Ovary (tissue), 9 donors: Measurements from ENCODE around the gene BRIP1. TPM values are rescaled to one million over a fixed set of nuclear protein-coding genes. Genes with fewer than 3 reads are reported as not detected.

Experiments
- DNase-seq, 5 donors: peaks; one replicate each; pipeline ENCODE4 v3.0.0-alpha.2; 2019 to 2020
- H3K27ac ChIP-seq, 2 donors: fragments of 200-600 bp; one replicate each; pipeline versions ENCODE4 v1.5.1 to v1.8.0; 2019 to 2022
- H3K27me3 ChIP-seq: fragments of 200-600 bp; one replicate; pipeline ENCODE4 v1.8.0; 2022
- H3K36me3 ChIP-seq: fragments of 200-600 bp; sonication (generic); one replicate; pipeline ENCODE4 v1.5.1; 2019
- H3K4me1 ChIP-seq: one replicate; pipeline ENCODE4 v1.8.1; 2013; ENCODE audit warnings: mild to moderate bottlenecking, moderate library complexity; ENCODE audit not compliant: insufficient read depth
- H3K4me3 ChIP-seq: fragments of 200-600 bp; sonication (generic); one replicate; pipeline ENCODE4 v1.5.1; 2017
- H3K9me3 ChIP-seq, 2 donors: fragments of 200-600 bp in 1 of 2; sonication (generic) in 1 of 2; one replicate each; pipeline versions ENCODE4 v1.5.1 to v1.8.1; 2013 to 2019; ENCODE audit warnings: mild to moderate bottlenecking in 1 of 2, moderate library complexity in 1 of 2
- CTCF ChIP-seq, 3 donors: fragments of 450-650 bp in 2 of 3; fragments of 200-600 bp in 1 of 3; IDR thresholded peaks; one replicate each; pipeline versions ENCODE4 v1.5.1 to v1.8.0; 2016 to 2022; ENCODE audit warnings: antibody characterized with exemption in 3 of 3, mild to moderate bottlenecking in 1 of 3
- EP300 ChIP-seq: sonication (generic); formaldehyde crosslinking; IDR thresholded peaks from one replicate; pipeline ENCODE4 v1.6.1; 2017; ENCODE audit warnings: antibody characterized with exemption
- POLR2A ChIP-seq: fragments of 450-650 bp; IDR thresholded peaks from one replicate; pipeline ENCODE4 v1.6.1; 2017; ENCODE audit warnings: antibody characterized with exemption, mild to moderate bottlenecking, moderate library complexity
- WGBS, 3 donors: extraction: QIAGEN DNeasy Blood & Tissue Kit in 1 of 3; methylation state at CpG; one replicate each; pipeline versions ENCODE4 v1.1.5 to v1.1.7; 2013 to 2017; 5-methylcytosine and 5-hydroxymethylcytosine counted together
- intact Hi-C, 4 donors: fragments of 100-400 bp; cut with DNase I; formaldehyde crosslinking; loops; one replicate each; pipeline versions ENCODE4 v1.11.0 to v1.15.1; 2022 to 2023
- polyA plus RNA-seq, 2 donors: library from polyadenylated mRNA; stranded (reverse); fragments of 200-250 nt in 1 of 2; fragments of 350-450 nt in 1 of 2; fragmentation: Illumina TruSeq in 1 of 2; extraction: RNeasy Lipid Tissue Mini Kit (QIAGEN cat#74804) in 1 of 2; gene quantifications; one replicate each; pipeline ENCODE4 v1.2.3, GENCODE V29; 2013 to 2014
- total RNA-seq, 7 donors: library from RNA; depleted of rRNA in 2 of 7; stranded (reverse); fragments of >200 nt in 2 of 7; fragmentation: NEBNext Ultra II Directional in 3 of 7; extraction: Animal tissue kit (Norgen Biotek cat#: 25700) in 3 of 7; gene quantifications; one replicate each; pipeline versions ENCODE4 v1.1.0 to v1.2.4, GENCODE V29; 2016 to 2023
- donor health status: DM: no; HTN: no; CAD: no; lungs with moderate emphysema.
- donor health status: DM: no; HTN: no; CAD: no.
- donor health status: Bipolar disorder and iron deficiency.
- donor health status: DM: yes; HTN: yes; CAD: no.
- donor health status: DM: no; HTN: no; CAD: no.
- donor health status: DM: yes; HTN: yes; CAD: no.

Gene BRIP1
- total and polyA plus RNA-seq, 9 donors = 0.11 to 2.3 (median 1.1) TPM

GRCh38 chr17:61846761-61847375 lies 16.5 kb downstream of the BRIP1 start:
- no peaks in the 10 kb centered on the region for H3K9me3 ChIP-seq
- 74 to 80% (median 77%) methylated on average over 3 of the region's 3 CpGs for WGBS, 3 donors
- H3K4me1 ChIP-seq = no peaks in the 10 kb centered on the region
- H3K36me3 ChIP-seq = no peaks in the 10 kb centered on the region
- TF ChIP-seq EP300 (no peak), POLR2A (no peak), CTCF (IDR thresholded peaks at IDR 0.05) (no peak)
- H3K27me3 ChIP-seq = no peaks in the 10 kb centered on the region
- no peak overlapping the region for H3K27ac ChIP-seq
- no peak overlapping the region for H3K4me3 ChIP-seq
- intact Hi-C loops = no loop called here
- no peak for DNase-seq

- H3K27ac ChIP-seq = no peak overlapping the region
- H3K27me3 ChIP-seq = no peaks in the 10 kb centered on the region
- 95 to 99% (median 96%) methylated on average over 8 of the region's 8 CpGs for WGBS, 3 donors
- DNase-seq = no peak
- no peak for TF ChIP-seq CTCF (IDR thresholded peaks at IDR 0.05)
- TF ChIP-seq EP300 = no peak
- H3K4me1 ChIP-seq = no peaks in the 10 kb centered on the region
- H3K9me3 ChIP-seq = no peaks in the 10 kb centered on the region
- H3K4me3 ChIP-seq = no peak overlapping the region
- intact Hi-C loops = no loop called here
- no peaks in the 10 kb centered on the region for H3K36me3 ChIP-seq
Observed at GRCh38 chr17:61846088-61846487, 17.2 kb downstream of the BRIP1 start.

- Histone ChIP-seq H3K4me3 (no peak overlapping the region), H3K4me1 (no peaks in the 10 kb centered on the region), H3K27ac (no peak overlapping the region), H3K9me3 (no peaks in the 10 kb centered on the region), H3K36me3 (no peaks in the 10 kb centered on the region), H3K27me3 (no peaks in the 10 kb centered on the region)
- WGBS, 3 donors = 90 to 95% (median 91%) methylated on average over 1 of the region's 1 CpG
- no peak for DNase-seq
- TF ChIP-seq POLR2A = no peak
- no peak for TF ChIP-seq EP300
- TF ChIP-seq CTCF (IDR thresholded peaks at IDR 0.05) = no peak
- intact Hi-C loops = no loop called here
Observed at GRCh38 chr17:61843435-61843834, 19.9 kb downstream of the BRIP1 start.

GRCh38 chr17:61842899-61843298 lies 20.4 kb downstream of the BRIP1 start:
- no peaks in the 10 kb centered on the region for H3K36me3 ChIP-seq
- no peaks in the 10 kb centered on the region for H3K4me1 ChIP-seq
- no peak for DNase-seq
- TF ChIP-seq EP300 (no peak), CTCF (IDR thresholded peaks at IDR 0.05) (no peak), POLR2A (no peak)
- H3K27ac ChIP-seq = no peak overlapping the region
- 92 to 100% (median 96%) methylated on average over 1 of the region's 1 CpG for WGBS, 3 donors
- H3K4me3 ChIP-seq = no peak overlapping the region
- intact Hi-C loops = no loop called here
- H3K9me3 ChIP-seq = no peaks in the 10 kb centered on the region
- H3K27me3 ChIP-seq = no peaks in the 10 kb centered on the region
